Naive thymus-derived CD4-positive, alpha-beta T cell (primary cell): ENCODE data around the gene STIL. TPM values are rescaled to one million over a fixed set of nuclear protein-coding genes. Genes with fewer than 3 reads are reported as not detected.

Source experiments
- ATAC-seq: fragments of 150-1000 bp; cut with Tn5 transposase; 2 replicates; pipeline ENCODE4 v1.10.0; 2021; ENCODE audit warnings: mild to moderate bottlenecking, moderate library complexity
- CTCF ChIA-PET: fragments of 350-600 bp; sonication (Branson Sonifier 250); formaldehyde crosslinking; loops from one replicate; lab custom pipeline; 2021; ENCODE audit warnings: antibody characterized with exemption; lab: Charles Lee
- POLR2A ChIA-PET: fragments of 350-600 bp; sonication (Branson Sonifier 250); formaldehyde crosslinking; loops from one replicate; lab custom pipeline; 2021; ENCODE audit warnings: antibody characterized with exemption, inconsistent platforms; lab: Charles Lee
- DNase-seq, 9 donors: peaks; one replicate each; pipeline versions ENCODE4 v3.0.0 to v3.0.0-alpha.2; 2020 to 2022; ENCODE audit warnings: mixed read lengths in 1 of 9
- H3K27ac ChIP-seq: one replicate; pipeline ENCODE4 v1.7.0; 2013; ENCODE audit warnings: mild to moderate bottlenecking, low read depth, low read length, moderate library complexity
- H3K27me3 ChIP-seq, 2 donors: one replicate each; pipeline ENCODE4 v1.7.0; 2013; ENCODE audit warnings: low read length in 2 of 2, mild to moderate bottlenecking in 2 of 2, moderate library complexity in 2 of 2; ENCODE audit not compliant: control insufficient read depth in 2 of 2, insufficient read depth in 2 of 2
- H3K36me3 ChIP-seq, 3 experiments: 1 replicate in 2 of 3; 2 replicates in 1 of 3; pipeline ENCODE4 v1.7.0; 2013; ENCODE audit warnings: low read length in 3 of 3, mild to moderate bottlenecking in 3 of 3, moderate library complexity in 1 of 3; ENCODE audit not compliant: insufficient read depth in 3 of 3, control insufficient read depth in 2 of 3
- H3K4me1 ChIP-seq, 2 donors: one replicate each; pipeline ENCODE4 v1.7.0; 2013; ENCODE audit warnings: low read length in 2 of 2, mild to moderate bottlenecking in 2 of 2, moderate library complexity in 1 of 2; ENCODE audit not compliant: control insufficient read depth in 2 of 2, insufficient read depth in 2 of 2
- H3K4me3 ChIP-seq: 2 replicates; pipeline ENCODE4 v1.7.0; 2013; ENCODE audit warnings: mild to moderate bottlenecking, low read length
- H3K9me3 ChIP-seq, 3 experiments: 1 replicate in 2 of 3; 2 replicates in 1 of 3; pipeline ENCODE4 v1.7.0; 2013; ENCODE audit warnings: low read length in 3 of 3; ENCODE audit not compliant: control insufficient read depth in 2 of 3
- H3K27ac Mint-ChIP-seq, 9 donors: one replicate each; pipeline ENCODE4 v1.8.0; 2020 to 2022; ENCODE audit warnings: mixed read lengths in 9 of 9, mild to moderate bottlenecking in 8 of 9, moderate library complexity in 5 of 9, inconsistent platforms in 2 of 9
- H3K27me3 Mint-ChIP-seq, 5 donors: one replicate each; pipeline ENCODE4 v1.8.0; 2021 to 2022; ENCODE audit warnings: mixed read lengths in 5 of 5, mild to moderate bottlenecking in 1 of 5
- H3K36me3 Mint-ChIP-seq, 5 donors: one replicate each; pipeline ENCODE4 v1.8.0; 2020 to 2022; ENCODE audit warnings: mixed read lengths in 5 of 5, mild to moderate bottlenecking in 3 of 5, inconsistent platforms in 1 of 5
- H3K4me1 Mint-ChIP-seq, 7 donors: one replicate each; pipeline ENCODE4 v1.8.0; 2020 to 2022; ENCODE audit warnings: mixed read lengths in 7 of 7, mild to moderate bottlenecking in 3 of 7, inconsistent platforms in 1 of 7
- H3K4me3 Mint-ChIP-seq, 10 donors: one replicate each; pipeline ENCODE4 v1.8.0; 2020 to 2022; ENCODE audit warnings: mild to moderate bottlenecking in 10 of 10, mixed read lengths in 10 of 10, moderate library complexity in 6 of 10, inconsistent platforms in 2 of 10
- H3K9me3 Mint-ChIP-seq, 11 donors: one replicate each; pipeline ENCODE4 v1.8.0; 2020 to 2022; ENCODE audit warnings: mixed read lengths in 11 of 11, mild to moderate bottlenecking in 4 of 11, inconsistent platforms in 1 of 11, moderate library complexity in 1 of 11
- intact Hi-C, 2 donors: fragments of 100-400 bp; cut with micrococcal nuclease; formaldehyde crosslinking; loops; one replicate each; pipeline ENCODE4 v1.15.1; 2023
- polyA plus RNA-seq, 2 donors: library from polyadenylated mRNA; unstranded; fragments of 300-500 nt; fragmentation: Illumina TruSeq; gene quantifications; one replicate each; pipeline ENCODE4 v1.2.3, GENCODE V29; 2021
- total RNA-seq, 6 experiments: library from RNA in 5 of 6; stranded (reverse) in 5 of 6; gene quantifications; 1 replicate in 5 of 6; 2 replicates in 1 of 6; pipeline ENCODE4 v1.2.3 and lab custom pipeline; 2021 to 2026

STIL gene
- total and polyA plus RNA-seq, 7 experiments from 2014 or later = 0.47 to 28.5 (median 1.4) TPM

- ATAC-seq = no peak
- intact Hi-C loops = no loop called here
- no peak for DNase-seq
- H3K4me3 Mint-ChIP-seq = no peak overlapping the region
- POLR2A ChIA-PET = no interaction called here
- H3K4me1 Mint-ChIP-seq = peaks cover 0 to 6% (median 5%) of the 10 kb centered on the region in 7 donors
- H3K9me3 Mint-ChIP-seq = peaks cover 0 to 4% (median 0%) of the 10 kb centered on the region in 11 donors
- Histone ChIP-seq H3K9me3 (no peaks in the 10 kb centered on the region), H3K36me3 (no peaks in the 10 kb centered on the region), H3K4me3 (no peak overlapping the region), H3K27ac (no peak overlapping the region), H3K27me3 (peaks cover 3 to 19% of the 10 kb centered on the region in 2 donors), H3K4me1 (no peaks in the 10 kb centered on the region)
- H3K27me3 Mint-ChIP-seq = peaks cover 22 to 36% (median 28%) of the 10 kb centered on the region in 5 donors
- CTCF ChIA-PET = no interaction called here
- peaks cover 0 to 9% (median 0%) of the 10 kb centered on the region in 5 donors for H3K36me3 Mint-ChIP-seq
- H3K27ac Mint-ChIP-seq = no peak overlapping the region
These were observed 91.5 kb downstream of the STIL start for GRCh38 chr1:47222476-47222875.

GRCh38 chr1:47219590-47220220, 94.2 kb downstream of the STIL start:
- H3K36me3 Mint-ChIP-seq = peaks cover 0 to 9% (median 0%) of the 10 kb centered on the region in 5 donors
- CTCF ChIA-PET = no interaction called here
- Histone ChIP-seq H3K9me3 (no peaks in the 10 kb centered on the region), H3K36me3 (no peaks in the 10 kb centered on the region), H3K27me3 (peaks cover 3 to 6% of the 10 kb centered on the region in 2 donors), H3K4me3 (no peak overlapping the region), H3K4me1 (no peaks in the 10 kb centered on the region), H3K27ac (no peak overlapping the region)
- peaks cover 7 to 20% (median 10%) of the 10 kb centered on the region in 5 donors for H3K27me3 Mint-ChIP-seq
- peaks cover 0 to 4% (median 0%) of the 10 kb centered on the region in 11 donors for H3K9me3 Mint-ChIP-seq
- ATAC-seq (no peak), DNase-seq (no peak)
- H3K4me3 Mint-ChIP-seq = no peak overlapping the region
- intact Hi-C loops = no loop called here
- no peak overlapping the region for H3K27ac Mint-ChIP-seq
- POLR2A ChIA-PET = no interaction called here
- H3K4me1 Mint-ChIP-seq = no peaks in the 10 kb centered on the region

- no peak overlapping the region for H3K4me3 Mint-ChIP-seq
- DNase-seq (no peak), ATAC-seq (no peak)
- Histone ChIP-seq H3K27ac (no peak overlapping the region), H3K4me3 (no peak overlapping the region), H3K9me3 (no peaks in the 10 kb centered on the region), H3K27me3 (peaks cover 0 to 6% of the 10 kb centered on the region in 2 donors), H3K36me3 (no peaks in the 10 kb centered on the region), H3K4me1 (no peaks in the 10 kb centered on the region)
- H3K9me3 Mint-ChIP-seq = peaks cover 0 to 4% (median 0%) of the 10 kb centered on the region in 11 donors
- CTCF ChIA-PET = no interaction called here
- H3K27ac Mint-ChIP-seq = no peak overlapping the region
- intact Hi-C loops = no loop called here
- H3K4me1 Mint-ChIP-seq = no peaks in the 10 kb centered on the region
- H3K27me3 Mint-ChIP-seq = peaks cover 7 to 20% (median 10%) of the 10 kb centered on the region in 5 donors
- H3K36me3 Mint-ChIP-seq = peaks cover 0 to 9% (median 0%) of the 10 kb centered on the region in 5 donors
- POLR2A ChIA-PET = no interaction called here
These were observed 94.9 kb downstream of the STIL start for GRCh38 chr1:47219001-47219400.

- Mint-ChIP-seq H3K4me3 (no peak overlapping the region), H3K27ac (no peak overlapping the region), H3K4me1 (peaks cover 0 to 5% (median 0%) of the 10 kb centered on the region in 7 donors), H3K36me3 (peaks cover 0 to 9% (median 0%) of the 10 kb centered on the region in 5 donors), H3K27me3 (peaks cover 4 to 15% (median 10%) of the 10 kb centered on the region in 5 donors), H3K9me3 (peaks cover 0 to 4% (median 0%) of the 10 kb centered on the region in 11 donors)
- Histone ChIP-seq H3K4me3 (no peak overlapping the region), H3K27ac (no peak overlapping the region), H3K4me1 (no peaks in the 10 kb centered on the region), H3K9me3 (no peaks in the 10 kb centered on the region), H3K36me3 (no peaks in the 10 kb centered on the region), H3K27me3 (no peaks in the 10 kb centered on the region)
- intact Hi-C loops = no loop called here
- ATAC-seq (no peak), DNase-seq (no peak)
- ChIA-PET POLR2A (no interaction called here), CTCF (no interaction called here)
These were observed 97.5 kb downstream of the STIL start for GRCh38 chr1:47216278-47217059.

- H3K36me3 Mint-ChIP-seq = peaks cover 0 to 6% (median 0%) of the 10 kb centered on the region in 5 donors
- no peaks in the 10 kb centered on the region for H3K36me3 ChIP-seq
- intact Hi-C loops = no loop called here
- no peak overlapping the region for H3K27ac Mint-ChIP-seq
- ATAC-seq (no peak), DNase-seq (no peak)
- no peak overlapping the region for H3K4me3 ChIP-seq
- ChIA-PET POLR2A (no interaction called here), CTCF (no interaction called here)
- H3K9me3 Mint-ChIP-seq = peaks cover 0 to 2% (median 0%) of the 10 kb centered on the region in 11 donors
- no peaks in the 10 kb centered on the region for H3K9me3 ChIP-seq
- H3K4me1 Mint-ChIP-seq = peaks cover 0 to 6% (median 0%) of the 10 kb centered on the region in 7 donors
- H3K27me3 Mint-ChIP-seq = peaks cover under 1 to 9% (median 7%) of the 10 kb centered on the region in 5 donors
- H3K27ac ChIP-seq = no peak overlapping the region
- H3K4me3 Mint-ChIP-seq = no peak overlapping the region
- no peaks in the 10 kb centered on the region for H3K4me1 ChIP-seq
- H3K27me3 ChIP-seq = no peaks in the 10 kb centered on the region
These were observed 98.2 kb downstream of the STIL start for GRCh38 chr1:47215713-47216112.

GRCh38 chr1:47214549-47214948, 99.4 kb downstream of the STIL start:
- Histone ChIP-seq H3K27ac (no peak overlapping the region), H3K9me3 (no peaks in the 10 kb centered on the region), H3K4me1 (no peaks in the 10 kb centered on the region), H3K27me3 (no peaks in the 10 kb centered on the region), H3K36me3 (no peaks in the 10 kb centered on the region), H3K4me3 (no peak overlapping the region)
- ATAC-seq (no peak), DNase-seq (no peak)
- POLR2A ChIA-PET = no interaction called here
- CTCF ChIA-PET = no interaction called here
- Mint-ChIP-seq H3K4me3 (no peak overlapping the region), H3K27me3 (peaks cover 0 to 14% (median 0%) of the 10 kb centered on the region in 5 donors), H3K36me3 (no peaks in the 10 kb centered on the region), H3K27ac (no peak overlapping the region), H3K9me3 (no peaks in the 10 kb centered on the region), H3K4me1 (peaks cover 0 to 12% (median 0%) of the 10 kb centered on the region in 7 donors)
- intact Hi-C loops = no loop called here
